Loucy (cell line): ENCODE measurements around the gene TNFRSF19.

Experiments used
- CTCF ChIP-seq: fragments of 200-600 bp; sonication (generic); conservative IDR thresholded peaks from 2 replicates; pipeline ENCODE4 v1.5.1; 2014; ENCODE audit warnings: mild to moderate bottlenecking, antibody characterized with exemption, low read length
- EZH2phosphoT487 ChIP-seq: fragments of 200-600 bp; IDR thresholded peaks from 2 replicates; pipeline ENCODE4 v1.6.1; 2018; ENCODE audit warnings: antibody characterized with exemption, mild to moderate bottlenecking, moderate library complexity, borderline replicate concordance

GRCh38 chr13:23551213-23552008 lies 18.8 kb upstream of the TNFRSF19 start:
- TF ChIP-seq CTCF (no peak), EZH2phosphoT487 (no peak)
